NCI-H1092 treated with DMSO at 0.1 percent for 48 hours (cell line): ENCODE measurements around the gene WNT8B.

Experiments used
- DNase-seq: peaks from one replicate; lab custom pipeline; 2025; lab: John Stamatoyannopoulos, UW

WNT8B gene

GRCh38 chr10:100519311-100520051, 56.7 kb downstream of the WNT8B start, which contains the start of gene SEC31B:
TSS of gene SEC31B (minus strand) at chr10:100519861. CDS start at chr10:100516952, 2,909 bp downstream.
- no peak for DNase-seq

- no peak for DNase-seq
Observed at GRCh38 chr10:100520811-100521210, 58.0 kb downstream of the WNT8B start.

- DNase-seq, result no peak
Observed at GRCh38 chr10:100522107-100522801, 59.4 kb downstream of the WNT8B start.

- no peak for DNase-seq
Observed at GRCh38 chr10:100522945-100523344, 60.1 kb downstream of the WNT8B start.

- DNase-seq, result no peak
Observed at GRCh38 chr10:100524206-100524605, 61.4 kb downstream of the WNT8B start.

GRCh38 chr10:100524638-100525037, 61.8 kb downstream of the WNT8B start:
- DNase-seq, result no peak

GRCh38 chr10:100528123-100528886, 65.5 kb downstream of the WNT8B start:
- no peak for DNase-seq

- peak; percentile 3 for DNase-seq
Observed at GRCh38 chr10:100528921-100529474, 66.2 kb downstream of the WNT8B start.

GRCh38 chr10:100529475-100530298, 66.9 kb downstream of the WNT8B start, which contains the start of gene NDUFB8:
TSS of gene NDUFB8 (minus strand) at chr10:100529871. CDS start at chr10:100529851, 20 bp downstream.
- peak; percentile 81 for DNase-seq

GRCh38 chr10:100531761-100532160, 69.0 kb downstream of the WNT8B start:
- DNase-seq, result no peak
